Activated CD8-positive, alpha-beta memory T cell treated with anti-CD3 and anti-CD28 coated beads for 48 hours (primary cell): ENCODE measurements around the gene CCDC102B.
"Not testable (repeated sequence)": the region's sequence is repeated elsewhere in the genome, so short reads cannot be mapped to it uniquely, and the experiment has no call there.

Experiments used
- DNase-seq, 3 experiments: peaks; one replicate each; pipeline ENCODE4 v3.0.0-alpha.2; 2020; ENCODE audit warnings: low read depth in 2 of 3, low spot score in 2 of 3

The CCDC102B gene

GRCh38 chr18:68797871-68798270, at the start of gene CCDC102B:
Gene CCDC102B, plus strand, starts transcription at chr18:68798080. Its CDS starts 38,684 bp downstream, at chr18:68836764.
- no peak for DNase-seq

DNA sequence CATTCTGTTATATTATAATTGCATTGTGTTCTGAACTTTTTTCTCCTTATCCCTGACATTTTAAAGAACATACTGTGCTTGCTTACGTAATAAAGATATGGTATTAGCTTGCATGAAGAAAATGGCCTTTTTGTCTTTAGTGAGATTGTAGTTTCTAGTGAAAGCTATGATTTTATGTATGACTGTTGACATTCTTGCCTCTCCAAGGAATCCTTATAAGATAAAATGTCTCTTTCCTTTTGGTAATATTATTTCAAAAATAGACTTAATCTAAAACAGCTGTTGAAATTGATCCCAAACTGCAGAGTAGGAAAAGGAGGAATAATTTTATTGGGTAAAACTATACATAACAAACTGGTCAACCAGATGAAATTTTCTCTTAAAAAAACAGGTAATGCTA, 40.8 kb upstream of the CCDC102B start:
- DNase-seq: no peak

DNA sequence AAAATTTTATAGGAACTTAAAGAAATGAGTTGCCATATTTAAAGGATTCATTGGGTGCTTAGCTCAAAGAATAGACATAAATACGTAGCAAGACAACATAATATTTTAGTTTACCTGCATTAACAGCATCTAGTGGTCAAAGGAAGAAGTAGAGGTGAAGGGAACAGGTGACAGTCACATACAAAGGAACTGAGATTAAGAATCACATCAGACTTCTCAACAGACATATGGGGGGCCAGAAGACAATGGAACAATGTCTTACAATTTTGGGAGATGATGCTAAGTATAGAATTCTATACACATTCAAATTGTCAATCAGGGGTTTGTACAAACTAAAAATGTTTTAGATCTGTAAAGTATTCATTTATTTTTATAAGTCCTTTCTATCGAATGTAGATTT, 38.6 kb upstream of the CCDC102B start:
- no peak for DNase-seq

DNA sequence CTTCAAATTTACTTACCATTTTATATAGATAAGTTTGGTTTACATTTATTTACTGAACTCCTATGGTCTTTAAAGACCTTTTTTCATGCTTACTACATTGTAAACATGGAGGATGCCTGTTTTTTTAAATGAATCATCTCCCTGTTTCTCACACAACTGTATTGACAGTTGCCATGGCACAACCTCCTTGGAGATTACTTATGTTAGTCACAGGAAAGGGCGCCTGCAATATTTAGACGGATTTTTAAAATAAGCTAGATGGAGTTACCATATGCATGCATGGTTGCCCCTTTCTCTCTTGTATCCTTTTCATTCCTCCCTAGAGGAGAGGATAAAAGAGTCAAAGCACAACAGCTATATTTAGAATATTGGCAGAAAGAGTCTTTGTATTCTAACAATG, 34.8 kb upstream of the CCDC102B start:
- no peak for DNase-seq

DNA sequence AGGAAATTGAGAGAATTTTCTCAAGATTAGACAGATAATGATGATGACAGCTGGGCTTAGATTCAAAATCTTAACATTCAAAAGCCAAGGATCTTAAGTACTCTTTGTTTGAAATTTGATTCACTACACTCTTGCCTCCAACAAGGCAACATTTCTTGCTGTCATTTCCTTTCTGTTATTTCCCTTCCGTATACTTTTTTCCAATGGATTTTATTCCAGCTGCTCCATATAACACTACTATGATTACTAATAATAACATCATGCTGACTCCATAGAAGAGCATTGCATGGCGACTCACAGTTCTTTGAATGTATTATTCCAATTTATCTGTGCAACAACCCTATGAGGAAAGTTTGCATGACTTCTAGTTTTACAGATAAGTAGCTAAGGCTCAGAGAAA, 33.9 kb upstream of the CCDC102B start:
- no peak for DNase-seq

- DNase-seq: no peak
Measured at GRCh38 chr18:68766433-68766832, 31.4 kb upstream of the CCDC102B start.

DNA sequence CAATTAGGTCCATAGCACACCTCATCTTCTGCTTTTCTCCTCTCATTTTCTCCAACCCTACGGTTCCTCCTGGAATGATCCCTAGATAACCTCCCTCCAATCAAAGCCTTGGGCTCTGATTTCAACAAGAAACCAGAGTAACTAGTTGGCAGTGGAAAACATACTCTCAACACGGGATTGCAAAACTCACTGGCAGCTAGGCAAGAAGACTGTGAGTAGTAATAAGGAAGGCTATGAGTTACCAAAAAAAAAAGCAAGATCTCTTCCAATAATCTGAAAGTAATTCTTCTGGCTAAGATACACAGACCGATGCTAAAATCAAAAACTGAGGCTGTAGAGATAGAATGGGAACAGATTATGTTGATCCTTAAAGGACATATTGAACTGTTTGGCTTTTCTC, 28.4 kb upstream of the CCDC102B start:
- DNase-seq: no peak

DNA sequence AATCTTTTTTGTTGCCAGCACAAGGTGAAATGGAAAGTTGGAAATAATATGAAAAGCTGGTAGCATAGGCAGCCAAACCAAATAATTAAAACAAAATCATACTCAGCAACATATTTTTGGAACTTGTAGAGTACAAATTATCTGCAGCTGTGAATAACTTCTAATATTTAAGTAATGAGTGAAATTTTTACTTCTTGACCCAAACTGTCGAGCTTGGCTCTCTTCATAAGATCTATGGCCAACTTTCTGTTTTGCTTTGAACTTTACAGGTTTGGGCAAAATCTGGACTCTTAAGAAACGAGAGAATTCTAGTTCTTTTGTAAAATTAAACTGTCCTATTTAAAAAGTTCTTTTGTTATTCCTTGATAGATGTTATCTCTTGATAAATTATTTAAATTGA, 25.6 kb upstream of the CCDC102B start:
- no peak for DNase-seq

- no peak for DNase-seq
Measured at GRCh38 chr18:68778280-68778886, 19.5 kb upstream of the CCDC102B start.

GRCh38 chr18:68779169-68779568, 18.7 kb upstream of the CCDC102B start:
- DNase-seq: no peak

GRCh38 chr18:68780802-68781635, 16.9 kb upstream of the CCDC102B start:
- DNase-seq: no peak

DNA sequence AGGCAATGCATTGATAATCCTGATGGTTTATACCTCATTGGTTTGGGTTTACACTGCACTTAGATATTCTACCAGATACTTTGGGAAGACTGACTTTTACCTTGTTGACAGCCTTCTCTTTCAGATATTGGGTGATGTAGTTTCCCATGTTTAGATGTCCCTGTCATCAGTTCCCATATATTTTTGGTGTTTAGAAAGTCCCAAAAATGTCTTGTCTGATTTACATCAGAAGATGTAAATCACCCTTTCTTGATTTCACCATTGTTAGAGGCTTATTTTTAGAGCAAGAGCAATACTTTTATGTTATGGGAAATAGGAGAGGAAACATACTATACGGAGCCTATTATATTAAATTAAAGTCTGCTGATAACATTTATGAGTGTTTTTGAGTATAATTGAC, 14.4 kb upstream of the CCDC102B start:
- DNase-seq: no peak

GRCh38 chr18:68784071-68784470, 13.8 kb upstream of the CCDC102B start:
- no peak for DNase-seq

- not testable (repeated sequence) for DNase-seq
Measured at GRCh38 chr18:68790290-68790689, 7.6 kb upstream of the CCDC102B start.

GRCh38 chr18:68791801-68792200, 6.1 kb upstream of the CCDC102B start:
- DNase-seq: no peak

DNA sequence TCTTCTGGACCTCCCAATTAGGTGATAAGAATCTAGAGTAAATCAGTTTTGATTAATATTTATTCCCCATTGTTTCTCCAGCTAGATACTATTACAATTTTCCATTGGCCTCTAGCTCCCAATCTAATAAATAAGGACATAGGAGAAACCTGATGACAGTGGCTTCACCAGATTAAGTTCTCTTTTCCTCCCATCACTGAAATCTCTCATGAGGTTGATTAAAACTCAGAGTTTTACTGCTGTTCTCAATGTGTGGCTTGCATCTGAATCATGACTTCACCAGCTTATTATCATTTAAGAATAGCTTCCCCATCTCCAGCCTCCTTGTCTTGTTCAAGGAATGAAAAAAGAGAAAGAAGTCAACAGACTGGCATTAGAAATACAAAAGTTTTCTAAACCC, 3.9 kb upstream of the CCDC102B start:
- DNase-seq: no peak

- DNase-seq: no peak
Measured at GRCh38 chr18:68796936-68797690, 767 bp upstream of the CCDC102B start.

- DNase-seq: no peak
Measured at GRCh38 chr18:68800075-68800474, 2.2 kb downstream of the CCDC102B start.

DNA sequence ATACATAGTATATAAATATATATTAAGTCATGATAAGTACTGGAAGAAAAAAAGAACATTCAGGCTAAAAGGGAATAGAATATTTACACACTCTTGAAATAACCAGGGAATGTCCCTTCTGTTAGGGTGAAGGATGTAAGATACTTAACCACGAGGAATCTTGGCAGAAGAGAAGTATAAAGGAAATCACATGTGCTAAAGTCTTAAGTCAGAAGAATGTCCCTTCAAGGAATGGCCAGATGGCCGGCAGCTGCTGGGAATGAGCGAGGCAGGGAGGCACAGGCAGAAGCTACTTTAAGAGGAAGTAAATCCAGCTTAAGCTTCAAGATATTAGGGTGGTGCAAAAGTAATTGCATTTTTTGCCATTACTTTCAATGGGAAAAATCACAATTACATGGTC, 5.5 kb downstream of the CCDC102B start:
- no peak for DNase-seq

- DNase-seq: no peak
Measured at GRCh38 chr18:68817584-68817983, 19.7 kb downstream of the CCDC102B start.

GRCh38 chr18:68818584-68818983, 20.7 kb downstream of the CCDC102B start:
- DNase-seq: no peak

DNA sequence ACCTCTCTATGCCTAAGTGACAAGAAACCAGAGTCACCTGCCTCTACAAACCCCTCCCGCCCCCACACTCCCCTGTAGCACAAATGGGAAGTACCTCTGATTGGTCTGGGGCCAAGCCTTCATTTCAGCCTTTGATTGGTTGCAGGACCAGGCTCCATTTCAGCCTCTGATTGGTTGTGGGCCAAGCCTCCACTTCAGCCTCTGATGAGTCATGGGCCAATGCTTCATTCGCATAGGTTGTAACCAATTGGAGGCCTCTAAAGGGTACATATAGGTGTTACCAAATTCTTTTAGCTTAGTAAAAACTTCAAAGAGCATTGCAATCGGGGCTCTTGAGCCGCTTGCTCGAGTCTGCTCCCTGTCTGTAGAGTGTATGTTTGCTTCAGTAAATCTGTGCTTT, 25.0 kb downstream of the CCDC102B start:
- no peak for DNase-seq
